SK-N-SH (cell line): Measurements from ENCODE around the gene PTPN14. TPM values are rescaled to one million over a fixed set of nuclear protein-coding genes. Genes with fewer than 3 reads are reported as not detected.
A peak's percentile ranks its signal among the peaks of the same experiment; 100 is the strongest.

Experiments used
- CTCF ChIA-PET: fragments of 300-600, 350-600 bp; formaldehyde crosslinking; extraction: SDS; loops from one replicate; lab custom pipeline; 2021; lab: Yijun Ruan, JAX
- POLR2A ChIA-PET: fragments of 350-600 bp; sonication (Branson Sonifier 250); formaldehyde crosslinking; extraction: SDS; loops from one replicate; lab custom pipeline; 2020; ENCODE audit warnings: antibody characterized with exemption, inconsistent platforms; lab: Yijun Ruan, JAX
- DNase-seq: peaks from one replicate; pipeline ENCODE4 v3.0.0; 2012
- H2AFZ ChIP-seq: fragments of 200-600 bp; sonication (generic); 2 replicates; pipeline ENCODE4 v1.8.1; 2016; ENCODE audit warnings: antibody characterized with exemption, mild to moderate bottlenecking, low read depth
- H3F3A ChIP-seq: fragments of 200-600 bp; sonication (generic); replicated peaks from 2 replicates; pipeline ENCODE3; 2016; ENCODE audit warnings: antibody characterized with exemption, mild to moderate bottlenecking; ENCODE audit not compliant: insufficient read depth
- H3K27ac ChIP-seq, 2 experiments: fragments of 200-500 bp in 1 of 2; fragments of 200-600 bp in 1 of 2; sonication (Bioruptor generic) in 1 of 2; sonication (generic), shearing (Covaris generic) in 1 of 2; 2 replicates each; pipeline versions ENCODE4 v1.5.1 to v1.6.1; 2014 to 2016; ENCODE audit warnings: low read depth in 2 of 2, inconsistent platforms in 1 of 2, low read length in 1 of 2, mild to moderate bottlenecking in 1 of 2, mixed read lengths in 1 of 2
- H3K27me3 ChIP-seq: fragments of 200-600 bp; sonication (generic), shearing (Covaris generic); 2 replicates; pipeline ENCODE4 v1.6.1; 2016; ENCODE audit warnings: mixed run types; ENCODE audit not compliant: insufficient read depth
- H3K36me3 ChIP-seq, 2 experiments: fragments of 200-500 bp in 1 of 2; fragments of 200-600 bp in 1 of 2; sonication (Bioruptor generic) in 1 of 2; sonication (generic) in 1 of 2; replicated peaks in 1 of 2; 2 replicates each; pipeline versions ENCODE3 to v1.5.1; 2014 to 2016; ENCODE audit warnings: low read length in 1 of 2, mild to moderate bottlenecking in 1 of 2; ENCODE audit not compliant: insufficient read depth in 2 of 2, control insufficient read depth in 1 of 2
- H3K4me1 ChIP-seq, 2 experiments: fragments of 200-500 bp in 1 of 2; fragments of 200-600 bp in 1 of 2; sonication (Bioruptor generic) in 1 of 2; sonication (generic), shearing (Covaris generic) in 1 of 2; 2 replicates each; pipeline versions ENCODE4 v1.5.1 to v1.6.1; 2014 to 2016; ENCODE audit warnings: low read depth in 1 of 2, low read length in 1 of 2, mixed run types in 1 of 2; ENCODE audit not compliant: insufficient read depth in 2 of 2, control insufficient read depth in 1 of 2
- H3K4me2 ChIP-seq: fragments of 200-600 bp; sonication (generic), shearing (Covaris generic); 2 replicates; pipeline ENCODE4 v1.6.1; 2017; ENCODE audit warnings: mixed run types
- H3K4me3 ChIP-seq, 2 experiments: fragments of 200-500 bp in 1 of 2; fragments of 200-600 bp in 1 of 2; sonication (Bioruptor generic) in 1 of 2; sonication (generic), shearing (Covaris generic) in 1 of 2; 2 replicates each; pipeline versions ENCODE4 v1.5.1 to v1.8.1; 2014 to 2016; ENCODE audit warnings: low read depth in 2 of 2, inconsistent platforms in 1 of 2, low read length in 1 of 2, mild to moderate bottlenecking in 1 of 2, mixed read lengths in 1 of 2, moderate library complexity in 1 of 2
- H3K79me2 ChIP-seq: fragments of 200-600 bp; sonication (generic); 2 replicates; pipeline ENCODE4 v1.8.1; 2017; ENCODE audit warnings: mild to moderate bottlenecking; ENCODE audit not compliant: insufficient read depth
- H3K9ac ChIP-seq: fragments of 200-600 bp; sonication (generic); 2 replicates; pipeline ENCODE4 v1.6.1; 2017; ENCODE audit warnings: mixed run types
- H3K9me2 ChIP-seq: fragments of 200-600 bp; sonication (generic); 2 replicates; pipeline ENCODE4 v1.6.1; 2017; ENCODE audit warnings: mixed run types
- H3K9me3 ChIP-seq: fragments of 200-600 bp; sonication (generic); 2 replicates; pipeline ENCODE4 v1.6.1; 2017; ENCODE audit warnings: mixed run types, mild to moderate bottlenecking, moderate library complexity
- H4K20me1 ChIP-seq: fragments of 200-600 bp; sonication (generic); 2 replicates; pipeline ENCODE4 v1.6.1; 2017; ENCODE audit warnings: mild to moderate bottlenecking, mixed run types; ENCODE audit not compliant: insufficient read depth
- CHD2 ChIP-seq: fragments of 150-350 bp; IDR thresholded peaks from 2 replicates; pipeline ENCODE4 v1.6.1; 2018; ENCODE audit warnings: low read length; ENCODE audit not compliant: partially characterized antibody
- EP300 ChIP-seq, 2 experiments: IDR thresholded peaks; 2 replicates each; pipeline versions ENCODE4 v1.4.0 to v1.6.1; 2012; ENCODE audit warnings: borderline replicate concordance in 1 of 2, low read depth in 1 of 2, low read length in 1 of 2
- FOSL2 ChIP-seq: IDR thresholded peaks from 2 replicates; pipeline ENCODE4 v1.4.0; 2012; ENCODE audit warnings: low read depth, mild to moderate bottlenecking, moderate library complexity, borderline replicate concordance
- IRF3 ChIP-seq: fragments of 150-350 bp; IDR thresholded peaks from 2 replicates; pipeline ENCODE4 v1.6.1; 2016; ENCODE audit warnings: mild to moderate bottlenecking, low read depth, low read length
- JUND ChIP-seq: IDR thresholded peaks from 2 replicates; pipeline ENCODE4 v1.4.0; 2012
- MXI1 ChIP-seq: IDR thresholded peaks from 2 replicates; pipeline ENCODE4 v1.6.1; 2012; ENCODE audit warnings: mild to moderate bottlenecking, low read depth, low read length, improper control_type of control experiment
- NFIC ChIP-seq: IDR thresholded peaks from 2 replicates; pipeline ENCODE4 v1.4.0; 2012; ENCODE audit warnings: borderline replicate concordance
- REST ChIP-seq: IDR thresholded peaks from 2 replicates; pipeline ENCODE4 v1.6.1; 2012; ENCODE audit warnings: mild to moderate bottlenecking, low read depth, low read length, moderate library complexity
- RXRA ChIP-seq: IDR thresholded peaks from 2 replicates; pipeline ENCODE4 v1.4.0; 2012; ENCODE audit warnings: low read depth, mild to moderate bottlenecking, borderline replicate concordance
- SIN3A ChIP-seq: IDR thresholded peaks from 2 replicates; pipeline ENCODE4 v1.6.1; 2012; ENCODE audit warnings: low read depth, mild to moderate bottlenecking, low read length, moderate library complexity, borderline replicate concordance
- TAF1 ChIP-seq: IDR thresholded peaks from 2 replicates; pipeline ENCODE4 v1.6.1; 2012; ENCODE audit warnings: low read depth, mild to moderate bottlenecking, low read length, moderate library complexity, borderline replicate concordance
- TEAD4 ChIP-seq: IDR thresholded peaks from 2 replicates; pipeline ENCODE4 v1.4.0; 2012; ENCODE audit warnings: mild to moderate bottlenecking, borderline replicate concordance; ENCODE audit not compliant: insufficient read depth
- YY1 ChIP-seq: IDR thresholded peaks from 2 replicates; pipeline ENCODE4 v1.4.0; 2012; ENCODE audit warnings: low read depth, mild to moderate bottlenecking
- WGBS: methylation state at CpG from one replicate; pipeline ENCODE4 v1.1.6; 2017; ENCODE audit warnings: low lambda C conversion rate; 5-methylcytosine and 5-hydroxymethylcytosine counted together
- polyA plus RNA-seq, 3 experiments: library from polyadenylated mRNA; depleted of rRNA; stranded (reverse); fragments of >200 nt; gene quantifications; 2 replicates each; pipeline ENCODE4 v1.2.3, GENCODE V29; 2012

Gene PTPN14
- polyA plus RNA-seq, 1 of the 3 experiments (the other 2 are of a cell fraction), result 12.8 TPM

- H3K4me2 ChIP-seq, result 0 out of 2 replicates have a peak overlapping the region, but pooled peaks have one; percentile 56
- H3F3A ChIP-seq, result peaks cover 55% of the 10 kb centered on the region
- no peak overlapping the region for H3K9ac ChIP-seq
- H3K9me2 ChIP-seq, result no peaks in the 10 kb centered on the region
- H3K27me3 ChIP-seq, result no peaks in the 10 kb centered on the region
- peaks cover 86% of the 10 kb centered on the region for H3K79me2 ChIP-seq
- 95% methylated on average over 4 of the region's 4 CpGs for WGBS
- H3K4me1 ChIP-seq, result peaks cover 19 to 69% of the 10 kb centered on the region in 2 experiments
- no peak overlapping the region for H2AFZ ChIP-seq
- no peak overlapping the region for H3K4me3 ChIP-seq
- TF ChIP-seq SIN3A, result no peak
- TF ChIP-seq YY1, result no peak
- no peak for TF ChIP-seq RXRA
- TF ChIP-seq MXI1, result no peak
- no peak for TF ChIP-seq FOSL2
- TF ChIP-seq NFIC, result no peak
- TF ChIP-seq EP300 (IDR thresholded peaks at IDR 0.05; ENCODE audit: borderline replicate concordance in 1 of 2, low read depth in 1 of 2, low read length in 1 of 2), result no peak
- no peak for TF ChIP-seq CHD2
- TF ChIP-seq REST, result no peak
- TF ChIP-seq TAF1, result no peak
- TF ChIP-seq TEAD4, result no peak
- TF ChIP-seq JUND, result no peak
- no peak for TF ChIP-seq IRF3
- TF ChIP-seq, all 33 proteins: peak for 0
- Histone ChIP-seq H3K27ac (peak overlapping the region in 1 of 2 experiments; percentile 86; a peak in 1 of 4 replicates), H3K9me3 (no peaks in the 10 kb centered on the region), H3K36me3 (peaks cover 0 to 22% of the 10 kb centered on the region in 2 experiments), H4K20me1 (no peaks in the 10 kb centered on the region; the same call in 1 of the 2 replicates)
- no peak for DNase-seq
- ChIA-PET POLR2A (no interaction called here), CTCF (interaction anchor here (1.1 kb wide), 1 partner anchor 134 kb away, joined by 3 read pairs; no protein-coding TSS in a partner anchor)
Observed at GRCh38 chr1:214451596-214451995, 99.8 kb downstream of the PTPN14 start.
